Chondrocyte (in vitro differentiated cells): Measurements from ENCODE around the gene TJP3. TPM values are rescaled to one million over a fixed set of nuclear protein-coding genes. Genes with fewer than 3 reads are reported as not detected.

Experiments
- DNase-seq: peaks from one replicate; pipeline ENCODE4 v3.0.0; 2021; ENCODE audit warnings: mixed read lengths, low spot score
- H3K27ac Mint-ChIP-seq: one replicate; pipeline ENCODE4 v1.8.0; 2021; ENCODE audit warnings: mild to moderate bottlenecking, moderate library complexity, mixed read lengths; ENCODE audit not compliant: unreplicated experiment
- H3K27me3 Mint-ChIP-seq: 2 replicates; pipeline ENCODE4 v1.8.0; 2021; ENCODE audit warnings: low read depth, mixed read lengths
- H3K36me3 Mint-ChIP-seq: 2 replicates; pipeline ENCODE4 v1.8.0; 2021; ENCODE audit warnings: low read depth, mixed read lengths
- H3K4me1 Mint-ChIP-seq: 2 replicates; pipeline ENCODE4 v1.8.0; 2021; ENCODE audit warnings: low read depth, mild to moderate bottlenecking, mixed read lengths
- H3K4me3 Mint-ChIP-seq: one replicate; pipeline ENCODE4 v1.8.0; 2021; ENCODE audit warnings: mild to moderate bottlenecking, moderate library complexity, mixed read lengths; ENCODE audit not compliant: unreplicated experiment
- H3K9me3 Mint-ChIP-seq: 2 replicates; pipeline ENCODE4 v1.8.0; 2021; ENCODE audit warnings: low read depth, mixed read lengths
- total RNA-seq: library from RNA; stranded (reverse); gene quantifications from 3 replicates; pipeline ENCODE4 v1.2.1, GENCODE V29; 2021
- TF ChIP-seq, protein P1 (sequence below): fragments of 200-600 bp; sonication (generic); IDR thresholded peaks from 2 replicates; pipeline ENCODE4 v1.5.0; 2021; ENCODE audit warnings: antibody characterized with exemption, mild to moderate bottlenecking, moderate library complexity

The TJP3 gene
- total RNA-seq, 1 donor from 2014 or later: not detected

DNA sequence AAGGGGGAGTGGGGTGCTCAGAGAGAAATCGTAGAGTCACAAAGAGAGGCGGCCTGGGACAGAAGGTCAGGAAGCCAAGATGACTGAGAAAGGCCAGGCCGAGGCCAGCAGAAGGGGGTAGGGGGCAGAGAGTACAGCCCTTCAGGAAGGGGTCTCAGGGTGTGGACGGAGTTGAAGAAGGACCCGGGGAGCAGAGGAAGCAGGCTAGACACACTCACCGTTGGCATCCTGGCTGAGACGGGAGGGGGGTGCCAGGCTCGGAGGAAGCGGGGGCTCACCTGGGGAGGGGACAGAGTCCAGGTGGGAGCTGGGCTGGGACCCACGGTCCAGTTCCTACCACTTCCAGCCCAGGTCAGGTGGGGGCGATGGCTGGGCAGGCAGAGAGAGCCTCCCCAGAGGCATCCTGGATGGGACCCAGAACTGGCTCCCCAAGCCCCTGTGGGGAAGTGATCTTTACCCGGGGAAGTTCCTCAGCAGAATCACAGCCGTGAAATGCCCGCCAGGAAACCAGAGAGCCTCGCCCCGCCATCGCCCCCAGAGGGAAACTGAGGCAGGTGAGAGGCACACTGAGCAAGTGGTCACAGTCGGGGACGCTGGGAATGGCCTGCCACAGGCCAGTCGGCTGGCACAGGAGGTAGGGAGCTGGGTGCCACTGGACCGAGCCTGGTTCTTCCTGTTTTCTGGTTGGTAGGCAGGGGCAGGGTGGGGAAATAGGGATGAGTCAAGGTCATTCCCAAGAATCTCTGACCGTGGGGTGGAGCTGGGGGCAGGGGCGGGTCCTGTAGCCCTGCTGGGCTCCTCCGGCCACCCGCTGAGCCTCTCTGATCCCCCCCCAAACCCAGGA, 76.6 kb downstream of the TJP3 start:
- TF ChIP-seq, protein P1, sequence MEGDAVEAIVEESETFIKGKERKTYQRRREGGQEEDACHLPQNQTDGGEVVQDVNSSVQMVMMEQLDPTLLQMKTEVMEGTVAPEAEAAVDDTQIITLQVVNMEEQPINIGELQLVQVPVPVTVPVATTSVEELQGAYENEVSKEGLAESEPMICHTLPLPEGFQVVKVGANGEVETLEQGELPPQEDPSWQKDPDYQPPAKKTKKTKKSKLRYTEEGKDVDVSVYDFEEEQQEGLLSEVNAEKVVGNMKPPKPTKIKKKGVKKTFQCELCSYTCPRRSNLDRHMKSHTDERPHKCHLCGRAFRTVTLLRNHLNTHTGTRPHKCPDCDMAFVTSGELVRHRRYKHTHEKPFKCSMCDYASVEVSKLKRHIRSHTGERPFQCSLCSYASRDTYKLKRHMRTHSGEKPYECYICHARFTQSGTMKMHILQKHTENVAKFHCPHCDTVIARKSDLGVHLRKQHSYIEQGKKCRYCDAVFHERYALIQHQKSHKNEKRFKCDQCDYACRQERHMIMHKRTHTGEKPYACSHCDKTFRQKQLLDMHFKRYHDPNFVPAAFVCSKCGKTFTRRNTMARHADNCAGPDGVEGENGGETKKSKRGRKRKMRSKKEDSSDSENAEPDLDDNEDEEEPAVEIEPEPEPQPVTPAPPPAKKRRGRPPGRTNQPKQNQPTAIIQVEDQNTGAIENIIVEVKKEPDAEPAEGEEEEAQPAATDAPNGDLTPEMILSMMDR: no peak
- peaks cover 17% of the 10 kb centered on the region for H3K9me3 Mint-ChIP-seq
- no peak for DNase-seq
- peaks cover 9% of the 10 kb centered on the region for H3K36me3 Mint-ChIP-seq
- peak overlapping the region; percentile 31 for H3K4me3 Mint-ChIP-seq
- no peaks in the 10 kb centered on the region for H3K4me1 Mint-ChIP-seq
- H3K27me3 Mint-ChIP-seq: peaks cover 17% of the 10 kb centered on the region
- H3K27ac Mint-ChIP-seq: no peak overlapping the region

DNA sequence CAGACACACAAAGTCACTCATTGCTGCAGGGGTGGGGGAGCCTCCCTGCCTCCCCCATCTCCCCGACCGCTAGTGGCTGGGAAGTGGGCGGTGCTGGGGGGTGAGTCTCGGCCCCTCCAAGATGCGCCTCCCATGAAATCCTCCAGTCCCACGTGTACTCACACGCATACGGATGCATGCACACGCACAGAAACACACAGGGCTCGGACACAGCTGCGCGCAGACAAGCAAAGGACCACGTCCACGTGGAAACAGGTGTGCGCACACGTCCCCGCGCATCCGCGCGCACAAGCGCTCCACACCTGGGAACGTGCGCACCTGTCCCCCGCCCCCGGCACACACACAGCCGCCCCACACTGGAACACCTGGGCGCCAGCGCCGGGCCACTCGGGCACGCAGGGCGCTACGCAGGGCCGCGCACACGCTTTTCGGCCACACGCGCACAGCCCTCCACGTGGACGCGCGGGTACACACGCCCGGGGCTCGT, 77.3 kb downstream of the TJP3 start:
- no peak overlapping the region for H3K27ac Mint-ChIP-seq

DNA sequence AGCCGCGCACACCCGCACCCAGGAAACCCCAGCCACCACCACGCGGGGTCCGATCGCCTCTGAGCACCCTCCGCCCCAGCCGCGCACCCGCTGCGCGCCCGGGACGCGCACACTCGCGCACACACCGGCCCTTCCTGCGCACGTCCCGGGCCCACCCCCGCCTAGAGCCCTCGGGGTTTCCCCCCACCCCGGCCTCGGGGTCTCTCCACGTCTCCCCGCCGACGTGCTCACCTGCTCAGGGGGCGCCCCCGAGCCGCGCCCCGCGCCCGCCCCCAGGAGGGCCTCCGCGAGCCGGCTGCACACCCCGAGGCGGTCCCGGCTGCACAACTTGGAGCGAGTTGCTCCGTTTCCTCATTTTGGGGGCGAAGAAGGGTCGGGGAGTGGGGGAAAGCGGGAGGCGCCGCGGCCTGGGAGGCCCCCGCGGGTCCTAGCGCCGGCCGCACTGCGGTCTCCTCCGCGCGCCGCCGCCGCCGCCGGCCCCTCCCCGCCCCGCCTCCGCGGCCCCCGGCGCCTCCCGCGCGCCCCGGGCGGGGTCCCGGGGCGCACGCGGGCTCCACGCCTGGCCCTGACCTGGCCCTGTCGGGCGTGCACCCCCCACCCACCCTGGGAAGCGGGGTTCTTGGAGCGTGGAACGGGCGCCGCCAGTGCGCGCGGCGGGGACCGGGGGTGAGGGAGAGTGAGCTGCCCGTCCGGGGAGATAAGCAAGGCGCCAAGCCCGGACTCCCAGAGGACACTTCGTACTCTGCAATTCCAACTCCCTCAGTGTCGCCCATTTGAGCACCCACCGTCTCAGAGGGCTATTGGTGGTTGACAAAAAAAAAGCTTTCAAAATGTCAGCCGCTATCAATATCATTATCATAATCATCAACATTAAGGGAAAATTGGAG, 78.0 kb downstream of the TJP3 start, which contains the start of gene MATK:
Gene MATK (minus strand): TSS at position 444 of the 887 bp plus-strand sequence. CDS start 1,246 bp downstream, outside the sequence.
- TF ChIP-seq, protein P1: no peak
- H3K27ac Mint-ChIP-seq: no peak within 1 kb of the TSS
- no peaks in the 10 kb centered on the region for H3K4me1 Mint-ChIP-seq
- H3K4me3 Mint-ChIP-seq: peak within 1 kb of the TSS; percentile 31
- peaks cover 15% of the 10 kb centered on the region for H3K36me3 Mint-ChIP-seq
- peaks cover 28% of the 10 kb centered on the region for H3K27me3 Mint-ChIP-seq
- DNase-seq: no peak
- H3K9me3 Mint-ChIP-seq: peaks cover 20% of the 10 kb centered on the region

More for the DNA sequence above, 77.3 kb downstream of the TJP3 start:
- Mint-ChIP-seq H3K9me3 (peaks cover 18% of the 10 kb centered on the region), H3K27me3 (peaks cover 22% of the 10 kb centered on the region), H3K4me1 (no peaks in the 10 kb centered on the region), H3K36me3 (peaks cover 10% of the 10 kb centered on the region), H3K4me3 (peak overlapping the region; percentile 31)
- no peak for DNase-seq
- TF ChIP-seq, protein P1: no peak

DNA sequence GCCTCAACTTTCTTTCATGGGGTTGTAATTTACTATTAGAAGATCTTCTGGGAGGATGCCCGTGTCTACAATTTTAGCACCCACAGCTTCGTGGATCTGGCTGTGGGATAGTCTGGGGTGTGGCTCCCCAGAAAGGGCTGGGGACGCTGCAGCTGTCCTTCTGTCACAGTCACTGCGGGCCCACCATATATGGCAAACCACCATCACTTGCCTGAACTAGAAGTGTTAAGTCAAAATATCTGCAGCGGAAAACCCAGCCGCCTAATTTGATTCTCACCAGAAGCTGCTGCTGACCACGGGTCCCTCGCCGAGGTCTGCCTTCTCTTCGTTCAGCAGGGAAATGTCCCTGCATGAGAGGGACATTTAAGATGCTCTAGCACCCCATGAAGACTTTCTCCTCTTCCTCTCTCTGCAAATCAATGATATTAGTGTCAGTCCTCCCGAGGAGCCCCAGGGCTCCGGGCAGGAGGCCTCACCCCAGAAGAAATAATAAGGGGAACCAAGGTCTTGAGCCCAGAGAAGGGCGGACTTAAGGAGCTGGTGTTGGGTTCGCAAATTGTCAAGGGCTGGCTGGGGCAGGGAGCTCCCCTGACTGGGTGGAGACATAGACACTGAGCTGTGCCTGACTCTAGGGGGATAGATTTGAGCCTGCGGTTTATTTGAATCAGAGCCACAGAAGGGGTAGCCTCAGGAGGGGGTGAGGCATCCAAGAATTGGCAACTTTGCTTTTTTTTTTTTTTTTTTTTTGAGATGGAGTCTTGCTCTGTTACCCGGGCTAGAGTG, 81.0 kb downstream of the TJP3 start:
- H3K36me3 Mint-ChIP-seq: peaks cover 8% of the 10 kb centered on the region
- TF ChIP-seq, protein P1: no peak
- H3K4me1 Mint-ChIP-seq: no peaks in the 10 kb centered on the region
- H3K27ac Mint-ChIP-seq: no peak overlapping the region
- DNase-seq: no peak
- H3K9me3 Mint-ChIP-seq: peaks cover 11% of the 10 kb centered on the region
- peaks cover 31% of the 10 kb centered on the region for H3K27me3 Mint-ChIP-seq
- H3K4me3 Mint-ChIP-seq: no peak overlapping the region
